Measurements from ENCODE around the gene WDR64.

Gene WDR64

DNA sequence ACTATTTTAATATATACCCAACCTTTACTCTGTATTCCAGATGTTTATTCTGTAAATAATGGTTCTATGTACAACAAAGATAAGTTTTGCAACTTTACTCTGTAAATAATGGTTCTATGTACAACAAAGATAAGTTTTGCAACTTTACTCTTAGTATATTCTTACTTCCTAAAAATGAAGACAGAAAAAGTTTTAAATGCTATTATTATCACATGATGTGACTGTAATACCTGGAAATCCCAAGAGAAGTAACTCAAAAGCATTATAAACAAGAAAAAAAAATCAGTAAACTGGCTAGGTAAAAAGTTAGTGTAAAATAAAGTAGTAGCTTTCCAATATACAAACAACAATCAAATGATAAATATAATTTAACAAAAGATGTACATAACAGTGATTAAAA is 177.4 kb downstream of the WDR64 start:
- no peak overlapping the region for H3K27ac Mint-ChIP-seq
- H3K4me3 Mint-ChIP-seq: no peak overlapping the region
- H3K36me3 Mint-ChIP-seq: no peaks in the 10 kb centered on the region
- ATAC-seq (no peak), DNase-seq (ENCODE audit: low spot score in 2 of 2) (no peak)
- H3K4me1 Mint-ChIP-seq: no peaks in the 10 kb centered on the region
- H3K9me3 Mint-ChIP-seq: no peaks in the 10 kb centered on the region

DNA sequence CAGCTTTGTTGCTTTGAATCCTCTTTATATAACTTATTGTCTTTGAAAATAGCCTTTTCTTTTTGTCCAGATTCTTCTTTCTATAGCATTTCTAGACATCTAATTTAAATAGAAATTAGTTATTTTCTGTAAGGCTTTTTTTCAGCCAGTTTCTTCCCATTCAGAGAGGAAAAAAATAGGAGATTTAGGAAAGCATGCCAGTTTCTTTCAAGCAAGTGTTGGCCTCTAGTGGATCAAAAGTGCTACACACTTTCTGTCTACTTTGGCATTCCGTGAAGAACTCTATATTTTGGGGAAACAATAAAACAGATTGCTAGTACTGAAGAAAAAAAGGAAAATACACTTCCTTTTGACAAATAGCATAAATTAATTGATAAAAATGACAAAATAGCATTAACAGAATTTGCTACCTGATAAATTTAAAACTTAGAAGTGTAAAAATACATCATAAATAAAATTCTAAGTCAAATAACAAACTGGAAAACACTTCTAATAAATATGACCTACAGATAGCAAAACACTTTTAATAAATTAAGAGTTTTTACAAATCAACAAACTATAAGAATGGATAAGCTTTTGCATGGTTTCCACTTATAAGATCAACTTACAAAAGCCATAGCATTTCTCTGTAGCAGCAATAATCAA is 182.8 kb downstream of the WDR64 start:
- DNase-seq (ENCODE audit: low spot score in 2 of 2) (no peak), ATAC-seq (no peak)
- H3K4me1 Mint-ChIP-seq: no peaks in the 10 kb centered on the region
- no peaks in the 10 kb centered on the region for H3K9me3 Mint-ChIP-seq
- H3K36me3 Mint-ChIP-seq: no peaks in the 10 kb centered on the region
- no peak overlapping the region for H3K27ac Mint-ChIP-seq
- no peak overlapping the region for H3K4me3 Mint-ChIP-seq

DNA sequence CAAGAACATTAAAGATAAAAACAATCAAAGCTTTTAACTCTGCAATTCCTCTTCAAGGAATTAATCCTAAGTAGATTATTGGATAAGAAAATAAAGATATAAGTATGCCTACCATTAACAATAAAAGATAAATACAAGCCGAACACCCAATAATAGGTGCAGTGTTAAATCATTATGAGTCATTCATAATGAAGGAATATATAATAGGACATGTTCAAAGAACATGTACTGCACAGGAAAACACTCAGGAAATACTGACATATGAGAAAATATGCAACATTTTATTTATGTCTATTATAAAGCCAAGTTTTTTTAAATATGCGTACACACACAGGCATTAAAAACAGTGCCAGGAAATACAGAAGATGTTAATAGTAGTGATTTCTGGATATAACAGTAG is 184.9 kb downstream of the WDR64 start:
- Mint-ChIP-seq H3K27ac (no peak overlapping the region), H3K36me3 (no peaks in the 10 kb centered on the region), H3K9me3 (no peaks in the 10 kb centered on the region), H3K4me3 (no peak overlapping the region), H3K4me1 (no peaks in the 10 kb centered on the region)
- ATAC-seq (no peak), DNase-seq (ENCODE audit: low spot score in 2 of 2) (no peak)

DNA sequence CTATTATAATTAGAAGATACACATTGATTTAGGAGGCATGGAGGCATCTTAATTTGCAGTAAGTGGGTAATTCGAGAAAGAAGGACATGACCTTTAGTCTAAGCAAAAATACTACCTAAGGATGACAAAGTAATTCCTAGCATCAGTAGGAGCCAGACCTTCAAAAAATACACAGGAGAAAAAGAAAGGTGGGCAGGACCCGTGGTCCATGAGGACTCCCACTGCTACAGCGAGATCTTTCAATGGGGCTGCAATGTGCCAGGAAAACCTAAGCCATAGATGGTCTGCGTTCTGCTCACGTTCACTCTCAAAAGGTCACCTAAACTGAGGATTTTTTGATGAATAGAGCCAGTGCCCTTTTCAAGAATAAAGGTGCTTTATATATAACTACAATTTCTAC is 185.3 kb downstream of the WDR64 start:
- no peaks in the 10 kb centered on the region for H3K36me3 Mint-ChIP-seq
- H3K4me1 Mint-ChIP-seq: no peaks in the 10 kb centered on the region
- no peak overlapping the region for H3K4me3 Mint-ChIP-seq
- DNase-seq (ENCODE audit: low spot score in 2 of 2) (no peak), ATAC-seq (no peak)
- no peaks in the 10 kb centered on the region for H3K9me3 Mint-ChIP-seq
- H3K27ac Mint-ChIP-seq: no peak overlapping the region

DNA sequence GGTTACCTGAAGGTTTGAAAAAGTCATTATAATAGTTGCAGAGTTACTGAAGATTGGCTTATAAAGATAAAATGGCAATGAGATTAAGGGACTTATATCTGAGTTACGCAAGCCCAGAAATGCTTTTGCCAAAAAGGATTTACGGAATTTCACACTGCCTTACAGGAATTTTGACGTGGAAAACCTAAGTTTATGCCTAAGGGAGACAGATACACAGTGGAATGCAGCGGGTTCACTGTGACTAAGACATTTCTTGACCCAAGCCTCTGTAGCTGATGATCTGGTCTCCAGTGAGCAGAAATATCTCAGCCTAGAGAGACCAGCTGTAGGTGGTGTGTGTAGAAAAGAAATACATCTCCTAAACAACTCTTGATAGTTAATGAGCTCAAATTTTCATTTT is 185.8 kb downstream of the WDR64 start:
- Mint-ChIP-seq H3K36me3 (no peaks in the 10 kb centered on the region), H3K4me3 (no peak overlapping the region), H3K27ac (no peak overlapping the region), H3K4me1 (no peaks in the 10 kb centered on the region), H3K9me3 (no peaks in the 10 kb centered on the region)
- ATAC-seq: no peak
- no peak for DNase-seq (ENCODE audit: low spot score in 2 of 2)

DNA sequence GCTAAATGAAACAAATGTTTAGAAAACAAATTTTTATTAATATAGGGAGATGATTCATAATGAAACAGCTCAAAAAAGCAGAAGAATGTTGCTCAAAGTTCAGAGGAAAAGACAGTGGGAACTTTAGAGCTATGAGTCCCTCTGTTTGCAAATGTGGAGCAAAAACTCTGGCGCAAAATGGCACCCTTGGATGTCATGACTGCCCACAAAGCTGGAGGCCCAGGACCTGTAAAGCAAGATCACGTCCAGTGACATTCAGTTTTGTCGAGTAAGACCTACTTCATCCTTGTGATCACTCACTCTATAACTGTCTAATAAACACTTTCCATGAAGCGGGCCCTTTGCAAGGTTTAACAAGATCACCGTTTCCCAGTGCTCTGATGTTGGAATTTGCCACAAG is 186.8 kb downstream of the WDR64 start:
- Mint-ChIP-seq H3K27ac (no peak overlapping the region), H3K9me3 (no peaks in the 10 kb centered on the region), H3K36me3 (no peaks in the 10 kb centered on the region), H3K4me3 (no peak overlapping the region), H3K4me1 (no peaks in the 10 kb centered on the region)
- DNase-seq (ENCODE audit: low spot score in 2 of 2): no peak
- no peak for ATAC-seq

DNA sequence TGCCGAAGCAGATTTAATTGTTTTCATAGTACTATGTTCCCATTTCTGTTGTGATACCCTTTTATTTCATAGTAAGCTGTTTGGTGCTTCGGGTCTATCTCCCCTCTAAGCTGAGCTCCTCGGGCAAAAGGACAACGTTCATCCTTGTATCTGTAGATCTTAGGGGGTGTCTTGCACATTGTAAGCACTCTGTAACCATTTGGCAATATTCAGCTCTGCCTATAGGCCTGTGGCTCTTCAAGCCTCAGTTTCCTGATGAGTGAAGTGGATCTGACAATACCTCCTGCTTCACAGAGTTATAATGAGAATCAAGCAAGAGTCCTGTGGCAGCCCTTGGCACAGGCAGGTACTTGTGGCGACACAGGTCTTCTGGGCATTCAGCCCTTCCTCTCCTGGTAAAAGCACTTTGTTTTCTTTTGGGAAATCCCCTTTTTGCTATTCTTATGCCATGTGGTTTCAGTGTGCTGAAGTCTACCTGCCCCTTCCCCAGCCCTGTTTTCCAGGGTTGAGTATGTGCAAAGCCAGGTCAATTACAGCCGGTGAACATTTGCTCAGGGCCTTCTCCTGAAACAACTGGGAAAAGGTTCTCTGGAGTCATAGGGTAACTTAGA is 187.4 kb downstream of the WDR64 start:
- DNase-seq (ENCODE audit: low spot score in 2 of 2) (no peak), ATAC-seq (peak; percentile 37)
- Mint-ChIP-seq H3K4me1 (no peaks in the 10 kb centered on the region), H3K27ac (no peak overlapping the region), H3K4me3 (no peak overlapping the region), H3K9me3 (no peaks in the 10 kb centered on the region), H3K36me3 (no peaks in the 10 kb centered on the region)

DNA sequence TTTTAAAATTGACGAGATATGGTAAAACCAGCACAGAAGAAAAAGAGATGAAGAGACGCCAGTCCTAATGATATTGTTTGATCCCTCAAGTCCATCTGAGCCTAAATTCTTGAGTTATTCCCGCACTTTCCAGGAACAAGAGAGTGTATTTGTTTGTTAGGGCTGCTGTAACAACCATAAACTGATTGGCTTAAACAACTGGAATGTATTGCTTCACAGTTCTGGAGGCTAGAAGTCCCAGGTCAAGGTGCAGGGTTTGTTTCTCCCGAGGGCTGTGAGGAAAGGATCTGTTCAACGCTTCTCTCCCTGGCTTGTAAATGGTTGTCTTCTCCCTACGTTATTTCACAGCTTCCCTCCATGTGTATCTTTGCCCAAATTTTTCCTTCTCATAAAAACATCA is 188.1 kb downstream of the WDR64 start:
- ATAC-seq (no peak), DNase-seq (ENCODE audit: low spot score in 2 of 2) (no peak)
- no peak overlapping the region for H3K4me3 Mint-ChIP-seq
- no peaks in the 10 kb centered on the region for H3K9me3 Mint-ChIP-seq
- no peaks in the 10 kb centered on the region for H3K36me3 Mint-ChIP-seq
- no peak overlapping the region for H3K27ac Mint-ChIP-seq
- no peaks in the 10 kb centered on the region for H3K4me1 Mint-ChIP-seq

DNA sequence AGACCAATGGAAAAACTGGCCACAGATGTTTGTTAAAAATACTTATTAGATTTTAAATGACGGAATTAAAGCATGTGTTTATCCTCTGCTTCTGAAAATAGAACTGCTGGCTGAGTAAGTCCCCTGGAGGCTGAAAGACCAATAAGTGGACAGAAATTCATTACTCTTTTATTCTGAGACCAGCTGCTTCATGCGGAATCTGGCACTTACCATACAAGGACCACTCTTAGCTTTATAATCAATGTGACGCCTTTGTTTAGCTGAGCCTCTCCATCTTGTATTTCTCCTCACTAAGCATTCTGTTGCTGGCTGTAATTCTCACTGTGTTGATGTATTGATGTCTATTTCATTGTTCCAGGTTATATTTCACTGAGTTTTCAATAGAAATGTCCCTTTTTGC is 189.6 kb downstream of the WDR64 start:
- ATAC-seq: no peak

DNA sequence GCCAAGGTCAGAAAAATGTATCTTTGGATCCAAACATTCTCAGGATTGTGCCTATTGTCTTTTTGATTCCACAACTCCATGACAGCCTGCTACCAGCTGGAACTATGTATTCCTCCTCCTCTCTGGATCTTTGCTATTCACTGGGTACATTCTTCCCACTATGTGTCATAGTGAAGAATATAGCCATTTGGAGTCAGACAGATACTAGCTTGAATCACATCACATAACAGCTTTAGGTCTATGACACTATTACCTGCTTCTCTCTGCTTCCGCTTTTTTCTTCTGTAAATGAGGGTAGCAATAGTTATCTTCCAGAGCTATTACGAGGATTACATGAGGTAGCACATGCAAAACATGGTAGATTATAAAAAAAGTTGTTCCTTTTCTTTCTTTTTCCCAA is 190.5 kb downstream of the WDR64 start:
- DNase-seq (ENCODE audit: low spot score in 2 of 2): no peak
- no peak overlapping the region for H3K27ac Mint-ChIP-seq
- no peak overlapping the region for H3K4me3 Mint-ChIP-seq
- no peaks in the 10 kb centered on the region for H3K9me3 Mint-ChIP-seq
- no peaks in the 10 kb centered on the region for H3K36me3 Mint-ChIP-seq
- ATAC-seq: no peak
- no peaks in the 10 kb centered on the region for H3K4me1 Mint-ChIP-seq

More for the DNA sequence above, 189.6 kb downstream of the WDR64 start:
- Mint-ChIP-seq H3K4me3 (no peak overlapping the region), H3K4me1 (no peaks in the 10 kb centered on the region), H3K36me3 (no peaks in the 10 kb centered on the region), H3K9me3 (no peaks in the 10 kb centered on the region), H3K27ac (no peak overlapping the region)
- DNase-seq (ENCODE audit: low spot score in 2 of 2): no peak

DNA sequence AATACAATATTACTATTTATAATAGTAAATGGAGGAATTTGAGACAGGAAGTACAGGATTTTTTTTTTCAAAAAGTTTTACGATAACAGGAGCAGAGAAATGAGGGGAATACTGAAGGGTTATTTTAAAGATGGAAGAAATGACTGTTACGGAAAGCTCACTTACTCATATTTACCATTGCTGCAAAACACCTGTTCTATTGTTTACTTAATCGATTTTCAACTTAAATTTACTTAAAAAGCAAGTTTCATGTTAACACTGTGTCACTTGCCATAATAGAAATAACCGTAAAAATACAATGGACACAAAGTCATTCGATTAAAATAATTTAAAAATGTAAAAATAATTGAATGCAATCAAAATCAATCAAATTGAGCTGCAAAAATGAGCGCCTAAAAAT is 192.5 kb downstream of the WDR64 start:
- H3K27ac Mint-ChIP-seq: no peak overlapping the region
- no peak for ATAC-seq
- peaks cover 15% of the 10 kb centered on the region for H3K4me1 Mint-ChIP-seq
- H3K4me3 Mint-ChIP-seq: no peak overlapping the region
- no peak for DNase-seq (ENCODE audit: low spot score in 2 of 2)
- no peaks in the 10 kb centered on the region for H3K9me3 Mint-ChIP-seq
- H3K36me3 Mint-ChIP-seq: peaks cover 19% of the 10 kb centered on the region

DNA sequence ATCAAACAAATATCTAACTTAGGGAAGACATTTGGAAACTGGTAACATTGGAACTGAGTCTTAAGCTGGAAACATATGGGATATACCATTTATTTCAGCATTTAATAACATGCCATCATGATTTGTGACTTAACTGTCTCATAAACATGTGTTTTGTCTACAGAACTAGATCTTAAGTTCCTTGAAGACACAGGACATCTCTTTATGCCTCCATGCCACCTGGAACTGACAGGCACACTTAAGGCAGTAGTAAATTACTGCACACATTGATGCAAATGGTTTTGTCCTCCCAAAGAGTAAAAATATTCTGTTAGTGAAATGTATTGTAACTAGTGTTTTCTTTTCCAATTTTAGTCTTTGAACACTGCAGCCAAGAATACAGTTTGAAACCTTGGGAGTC is 194.3 kb downstream of the WDR64 start:
- Mint-ChIP-seq H3K36me3 (peaks cover 36% of the 10 kb centered on the region), H3K4me1 (peaks cover 15% of the 10 kb centered on the region), H3K4me3 (no peak overlapping the region), H3K9me3 (no peaks in the 10 kb centered on the region), H3K27ac (no peak overlapping the region)
- ATAC-seq (no peak), DNase-seq (ENCODE audit: low spot score in 2 of 2) (no peak)

DNA sequence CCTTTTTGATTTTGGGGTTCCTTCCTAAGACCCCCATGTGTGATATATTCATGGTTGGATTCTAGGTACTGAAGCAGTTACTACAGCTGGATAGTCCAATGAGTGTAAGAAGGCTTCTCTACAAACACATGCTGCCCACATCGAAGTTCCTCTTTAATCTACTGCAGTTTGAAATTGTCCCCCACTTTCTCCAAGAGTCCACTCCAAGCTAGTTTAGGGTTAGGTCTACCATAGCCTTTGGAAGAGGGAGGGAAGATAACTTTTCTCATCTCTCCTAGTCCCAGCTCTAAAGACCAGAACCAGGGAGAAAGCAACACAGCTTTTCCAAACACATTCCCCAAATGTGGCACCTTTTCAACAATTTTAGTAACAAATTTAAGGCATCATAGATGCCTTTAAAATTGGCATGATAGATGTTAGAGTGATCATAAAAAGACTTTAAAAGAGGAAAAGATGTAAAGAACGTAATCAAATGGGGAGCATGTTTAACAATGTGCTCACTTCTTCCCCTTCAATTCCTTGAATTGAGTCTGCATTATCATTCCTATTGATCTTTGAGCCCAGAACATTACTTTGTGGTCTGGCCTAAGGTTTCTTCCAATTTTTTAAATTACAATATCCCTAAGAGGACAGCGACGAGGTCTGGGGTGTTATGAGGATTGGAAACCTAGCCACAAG is 194.9 kb downstream of the WDR64 start:
- no peaks in the 10 kb centered on the region for H3K9me3 Mint-ChIP-seq
- H3K4me3 Mint-ChIP-seq: peak overlapping the region; percentile 99
- ATAC-seq: no peak
- peak overlapping the region; percentile 97 for H3K27ac Mint-ChIP-seq
- no peak for DNase-seq (ENCODE audit: low spot score in 2 of 2)
- H3K4me1 Mint-ChIP-seq: peaks cover 15% of the 10 kb centered on the region
- peaks cover 41% of the 10 kb centered on the region for H3K36me3 Mint-ChIP-seq

DNA sequence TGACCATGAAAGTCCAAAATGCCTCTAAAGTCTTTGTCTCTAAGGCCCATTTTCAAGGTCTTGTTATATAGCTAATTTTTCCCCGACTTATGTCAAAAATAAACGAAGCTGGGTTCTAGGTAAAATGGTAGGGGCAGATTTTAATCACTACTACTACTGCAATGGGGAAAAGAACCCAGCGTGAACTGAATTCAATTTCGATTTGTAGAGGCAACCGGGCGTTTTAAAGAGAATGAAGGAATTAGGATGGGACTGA is 195.4 kb downstream of the WDR64 start:
- no peak for ATAC-seq
- DNase-seq (ENCODE audit: low spot score in 2 of 2): no peak
- Mint-ChIP-seq H3K4me3 (peak overlapping the region; percentile 99), H3K9me3 (no peaks in the 10 kb centered on the region), H3K27ac (peak overlapping the region; percentile 97), H3K4me1 (peaks cover 15% of the 10 kb centered on the region), H3K36me3 (peaks cover 46% of the 10 kb centered on the region)

DNA sequence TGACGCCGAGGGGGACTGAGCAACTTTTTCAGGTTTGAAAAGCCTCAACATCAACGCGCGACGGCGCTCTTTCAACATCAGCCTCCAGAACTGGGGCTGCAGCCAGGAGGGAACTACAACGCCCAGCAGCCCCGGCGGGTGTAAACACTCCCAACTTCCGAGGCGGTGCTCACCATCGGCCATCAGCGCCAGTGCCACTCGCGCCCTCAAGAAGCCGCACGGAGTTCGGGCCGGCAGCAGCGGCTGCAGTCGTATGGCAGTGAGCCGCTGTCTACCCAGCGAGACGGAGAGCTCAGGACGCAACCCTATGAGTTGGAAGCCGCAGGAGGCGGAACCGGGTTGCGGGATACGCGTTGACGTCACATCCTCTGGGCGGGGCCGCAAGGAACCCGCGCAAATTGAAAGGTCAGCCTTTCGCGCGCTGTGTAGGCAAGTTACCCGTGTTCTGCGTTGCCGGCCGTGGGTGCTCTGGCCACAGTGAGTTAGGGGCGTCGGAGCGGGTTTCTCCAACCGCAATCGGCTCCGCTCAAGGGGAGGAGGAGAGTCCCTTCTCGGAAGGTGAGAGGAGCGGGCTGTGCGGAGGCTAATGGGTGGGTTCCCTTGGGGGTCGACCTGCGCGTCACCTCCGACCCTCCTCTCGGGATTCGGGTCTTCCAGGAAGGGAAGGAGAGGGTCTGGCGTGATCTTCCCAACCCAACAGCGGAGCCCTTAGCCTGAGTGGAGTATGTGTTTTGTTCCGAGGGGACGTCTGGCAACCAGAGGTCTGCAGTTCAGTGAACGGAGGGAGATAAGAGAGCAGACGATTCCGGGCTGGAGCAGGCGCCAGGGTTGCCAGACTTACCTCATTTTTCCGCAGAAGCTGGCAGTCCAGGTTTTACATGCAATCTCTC is 196.0 kb downstream of the WDR64 start, which contains the start of gene EXO1:
TSS of gene EXO1 (plus strand) at position 409 of the 890 bp plus-strand sequence. CDS start 2,222 bp downstream, outside the sequence.
- Mint-ChIP-seq H3K9me3 (no peaks in the 10 kb centered on the region), H3K4me1 (peaks cover 15% of the 10 kb centered on the region), H3K4me3 (peak within 1 kb of the TSS; percentile 99), H3K36me3 (peaks cover 51% of the 10 kb centered on the region), H3K27ac (peak within 1 kb of the TSS; percentile 97)
- peak; percentile 81 to 96 for DNase-seq (ENCODE audit: low spot score in 2 of 2)
- ATAC-seq: peak; percentile 97
